Activated T-cell treated with anti-CD3 and anti-CD28 coated beads for 48 hours (primary cell): ENCODE results near the gene ATXN7L3B.
"Not testable (repeated sequence)": the region's sequence is repeated elsewhere in the genome, so short reads cannot be mapped to it uniquely, and the experiment has no call there.

Experiments used
- DNase-seq: peaks from one replicate; pipeline ENCODE4 v3.0.0-alpha.2; 2020; ENCODE audit warnings: low read depth

ATXN7L3B gene, protein sequence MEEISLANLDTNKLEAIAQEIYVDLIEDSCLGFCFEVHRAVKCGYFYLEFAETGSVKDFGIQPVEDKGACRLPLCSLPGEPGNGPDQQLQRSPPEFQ

GRCh38 chr12:74537707-74538385, at the start of gene ATXN7L3B:
TSS of gene ATXN7L3B (plus strand) at chr12:74537835. CDS start at chr12:74538113, 278 bp downstream.
- peak; percentile 92 for DNase-seq

GRCh38 chr12:74488134-74488533, 49.5 kb upstream of the ATXN7L3B start:
- DNase-seq = no peak

- DNase-seq = no peak
These were observed 48.1 kb upstream of the ATXN7L3B start for GRCh38 chr12:74489543-74489942.

GRCh38 chr12:74490390-74491064, 47.1 kb upstream of the ATXN7L3B start:
- DNase-seq = no peak

- DNase-seq = no peak
These were observed 46.3 kb upstream of the ATXN7L3B start for GRCh38 chr12:74491374-74491773.

GRCh38 chr12:74499192-74499591, 38.4 kb upstream of the ATXN7L3B start:
- no peak for DNase-seq

DNA sequence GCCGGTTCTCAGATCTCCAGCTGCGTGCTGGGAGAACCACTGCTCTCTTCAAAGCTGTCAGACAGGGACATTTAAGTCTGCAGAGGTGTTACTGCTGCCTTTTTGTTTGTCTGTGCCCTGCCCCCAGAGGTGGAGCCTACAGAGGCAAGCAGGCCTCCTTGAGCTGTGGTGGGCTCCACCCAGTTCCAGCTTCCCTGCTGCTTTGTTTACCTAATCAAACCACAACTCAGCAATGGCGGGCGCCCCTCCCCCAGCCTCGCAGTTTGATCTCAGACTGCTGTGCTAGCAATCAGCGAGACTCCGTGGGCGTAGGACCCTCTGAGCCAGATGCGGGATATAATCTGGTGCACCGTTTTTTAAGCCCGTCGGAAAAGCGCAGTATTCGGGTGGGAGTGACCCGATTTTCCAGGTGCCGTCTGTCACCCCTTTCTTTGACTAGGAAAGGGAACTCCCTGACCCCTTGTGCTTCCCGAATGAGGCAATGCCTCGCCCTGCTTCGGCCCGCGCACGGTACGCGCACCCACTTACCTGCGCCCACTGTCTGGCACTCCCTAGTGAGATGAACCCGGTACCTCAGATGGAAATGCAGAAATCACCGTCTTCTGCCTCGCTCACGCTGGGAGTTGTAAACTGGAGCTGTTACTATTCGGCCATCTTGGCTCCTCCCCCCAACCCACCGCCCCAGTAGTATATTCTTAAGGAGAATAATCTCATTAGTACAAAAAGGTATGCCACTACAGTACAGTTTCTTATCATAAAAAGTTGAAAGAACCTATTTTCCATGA, 28.6 kb upstream of the ATXN7L3B start:
- DNase-seq = not testable (repeated sequence)

GRCh38 chr12:74509886-74510285, 27.7 kb upstream of the ATXN7L3B start:
- DNase-seq = no peak

DNA sequence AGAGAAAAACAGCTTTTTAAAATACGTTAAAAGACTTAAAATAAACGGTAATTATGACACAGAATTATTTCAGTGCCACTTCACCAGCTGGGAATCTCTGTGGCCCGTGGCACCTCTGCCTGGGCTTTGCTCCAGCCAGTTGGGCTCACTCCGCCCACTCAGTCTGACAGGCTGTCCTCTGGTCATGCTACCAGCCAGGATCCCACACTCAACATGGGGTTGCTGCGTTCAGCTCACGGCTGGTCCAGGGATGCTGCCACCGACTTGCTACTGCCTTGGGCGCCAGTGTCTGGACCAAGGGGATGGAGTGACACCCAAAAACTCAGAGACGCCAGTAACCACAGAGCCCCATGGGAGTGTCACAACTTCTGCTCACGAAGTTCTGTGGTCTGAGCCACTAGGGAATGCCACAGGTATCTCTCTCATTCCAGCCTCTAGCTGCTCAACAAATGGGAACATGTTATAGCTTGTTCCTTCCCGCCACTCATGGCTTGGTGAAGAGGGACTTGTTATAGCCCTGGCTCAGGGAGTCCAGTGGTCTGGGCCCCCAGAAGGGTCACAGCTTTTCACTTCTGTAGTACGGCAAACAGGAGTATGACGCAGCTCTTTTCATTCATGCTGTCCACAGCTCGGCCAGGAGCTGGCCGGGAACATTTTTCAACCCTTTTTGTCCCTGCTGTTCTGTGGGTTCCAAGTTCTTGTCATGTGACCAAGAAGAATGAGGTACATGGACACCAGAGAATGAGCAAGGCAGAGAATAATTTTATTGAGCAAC, 23.4 kb upstream of the ATXN7L3B start:
- no peak for DNase-seq

DNA sequence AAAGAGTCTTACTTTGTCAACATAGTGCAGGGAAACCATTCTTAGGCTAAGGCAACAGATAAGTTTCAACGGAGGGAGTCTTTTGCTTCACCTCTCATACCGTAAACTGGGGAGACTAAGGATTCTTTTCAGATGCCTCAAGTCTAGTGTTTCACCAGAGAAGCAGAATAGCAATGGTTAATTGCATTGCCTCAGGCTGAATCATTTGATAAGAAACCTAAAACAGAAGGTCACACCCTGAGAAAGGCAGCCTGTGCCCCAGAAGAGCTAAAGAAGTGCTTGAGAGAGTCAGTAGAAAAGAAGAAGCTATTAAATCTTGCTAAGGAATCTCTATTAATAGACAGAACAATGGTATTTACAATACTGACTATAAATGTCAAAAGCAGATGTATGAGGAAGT, 21.8 kb upstream of the ATXN7L3B start:
- DNase-seq = no peak

GRCh38 chr12:74526535-74526934, 11.1 kb upstream of the ATXN7L3B start:
- no peak for DNase-seq

GRCh38 chr12:74527491-74527890, 10.1 kb upstream of the ATXN7L3B start:
- no peak for DNase-seq

DNA sequence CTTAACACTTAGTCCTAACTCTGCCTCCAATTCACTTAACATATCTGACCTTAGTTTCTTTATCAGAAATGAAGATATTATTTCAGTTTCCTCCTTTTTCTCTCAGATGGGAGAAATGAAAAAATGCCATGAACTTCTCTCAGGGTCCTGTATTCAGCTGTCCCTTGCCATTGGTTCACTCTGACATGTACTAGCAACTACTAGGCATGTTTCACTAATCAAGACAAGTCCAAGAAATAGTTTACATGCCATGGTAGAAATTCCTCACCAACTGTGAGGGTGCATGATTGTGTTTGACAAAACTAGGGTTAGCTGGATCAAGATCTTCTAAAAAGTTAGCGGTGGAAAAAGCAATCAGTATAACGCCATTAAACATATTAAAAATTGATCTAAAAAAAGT, 7.0 kb upstream of the ATXN7L3B start:
- DNase-seq = no peak

DNA sequence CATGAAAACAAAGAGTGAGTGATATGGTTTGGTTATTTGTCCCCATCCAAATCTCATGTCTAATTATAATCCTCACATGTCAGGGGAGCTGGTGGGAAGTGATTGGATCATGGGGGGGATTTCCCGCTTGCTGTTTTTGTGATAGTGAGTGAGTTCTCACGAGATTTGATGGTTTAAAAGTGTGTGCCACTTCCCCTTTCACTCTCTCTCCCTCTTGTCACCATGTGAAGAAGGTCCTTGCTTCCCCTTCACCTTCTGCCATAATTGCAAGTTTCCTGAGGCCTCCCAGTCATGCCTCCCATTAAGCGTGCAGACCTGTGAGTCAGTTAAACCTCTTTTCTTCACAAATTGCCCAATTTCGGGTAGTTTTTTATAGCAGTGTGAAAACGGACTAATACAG, 2.1 kb upstream of the ATXN7L3B start:
- no peak for DNase-seq

DNA sequence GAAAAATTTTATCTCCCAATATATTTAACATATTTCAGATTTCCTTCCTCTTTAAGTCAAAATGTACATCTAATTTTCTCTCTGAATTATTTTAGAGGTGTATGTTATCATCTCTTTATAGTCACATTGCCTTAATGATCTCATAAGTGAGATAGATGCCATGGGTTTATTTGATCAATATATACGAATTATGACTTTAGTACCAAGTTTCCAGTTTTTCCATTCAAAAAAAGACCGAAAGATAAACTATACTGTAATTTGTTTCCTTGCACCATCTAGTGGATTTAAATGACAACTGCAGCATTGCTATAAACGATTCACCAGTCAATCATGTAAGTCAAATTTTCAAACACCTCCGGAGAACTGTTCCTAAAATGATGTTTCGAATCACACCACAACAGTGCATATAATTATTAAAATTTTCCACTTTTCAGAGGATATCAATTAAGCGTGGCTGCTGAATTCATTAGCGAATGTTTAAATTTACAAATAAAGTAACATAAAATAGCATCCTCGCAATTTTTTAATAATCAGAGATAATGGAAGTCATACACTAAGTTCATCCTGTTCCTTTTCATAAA, 419 bp upstream of the ATXN7L3B start:
- no peak for DNase-seq

GRCh38 chr12:74538491-74539258, 1.0 kb downstream of the ATXN7L3B start:
- DNase-seq = no peak

GRCh38 chr12:74539261-74539660, 1.6 kb downstream of the ATXN7L3B start:
- no peak for DNase-seq

- DNase-seq = no peak
These were observed 2.3 kb downstream of the ATXN7L3B start for GRCh38 chr12:74539765-74540526.

GRCh38 chr12:74541074-74541473, 3.4 kb downstream of the ATXN7L3B start:
- DNase-seq = no peak

DNA sequence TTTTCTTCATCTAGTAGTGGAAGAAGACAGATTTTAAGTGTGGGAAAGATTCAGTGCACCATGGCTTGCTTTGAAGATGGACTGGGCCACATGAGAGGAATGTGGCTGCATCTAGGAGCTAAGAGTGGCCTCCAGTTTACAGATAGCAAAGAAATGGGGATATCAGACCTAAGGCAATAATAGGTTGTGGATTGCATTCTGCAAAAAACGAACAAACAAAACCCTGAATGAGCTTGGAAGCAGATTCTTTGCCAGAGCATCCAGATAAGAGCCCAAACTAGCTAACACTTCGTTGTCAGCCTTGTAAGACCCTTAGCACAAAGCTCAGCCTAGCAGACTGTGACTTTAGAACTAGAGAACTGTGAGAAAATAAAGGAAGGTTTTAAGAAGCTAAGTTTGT, 9.6 kb downstream of the ATXN7L3B start:
- DNase-seq = no peak
